ENCODE data around the gene CBARP.

CBARP gene

GRCh38 chr19:1274081-1274851 lies 36.5 kb upstream of the CBARP start:
- H3K36me3 ChIP-seq (ENCODE audit: control insufficient read depth in 2 of 2, insufficient read depth in 2 of 2, low read length in 2 of 2), result peaks cover 38 to 39% of the 10 kb centered on the region in 2 donors
- H3K4me3 ChIP-seq (ENCODE audit: low read length in 2 of 2), result peak overlapping the region; percentile 26 to 85
- peaks cover 66% of the 10 kb centered on the region for H3K4me1 ChIP-seq (ENCODE audit: control insufficient read depth, insufficient read depth, low read length)
- H3K9me3 ChIP-seq (ENCODE audit: control insufficient read depth in 2 of 2, low read length in 2 of 2), result no peaks in the 10 kb centered on the region
- H3K27me3 ChIP-seq (ENCODE audit: control insufficient read depth in 1 of 2, insufficient read depth in 2 of 2, low read length in 2 of 2), result no peaks in the 10 kb centered on the region
- H3K27ac ChIP-seq (ENCODE audit: low read length), result peak overlapping the region; percentile 87
- peak overlapping the region in 1 of 2 donors; percentile 34 for H3K9ac ChIP-seq (ENCODE audit: low read length in 2 of 2)

GRCh38 chr19:1273263-1274041 lies 35.6 kb upstream of the CBARP start:
- H3K4me3 ChIP-seq (ENCODE audit: low read length in 2 of 2), result peak overlapping the region in 1 of 2 donors; percentile 40
- H3K4me1 ChIP-seq (ENCODE audit: control insufficient read depth, insufficient read depth, low read length), result peaks cover 70% of the 10 kb centered on the region
- peaks cover 34 to 35% of the 10 kb centered on the region in 2 donors for H3K36me3 ChIP-seq (ENCODE audit: control insufficient read depth in 2 of 2, insufficient read depth in 2 of 2, low read length in 2 of 2)
- H3K9me3 ChIP-seq (ENCODE audit: control insufficient read depth in 2 of 2, low read length in 2 of 2), result no peaks in the 10 kb centered on the region
- no peaks in the 10 kb centered on the region for H3K27me3 ChIP-seq (ENCODE audit: control insufficient read depth in 1 of 2, insufficient read depth in 2 of 2, low read length in 2 of 2)
- peak overlapping the region; percentile 87 for H3K27ac ChIP-seq (ENCODE audit: low read length)
- H3K9ac ChIP-seq (ENCODE audit: low read length in 2 of 2), result no peak overlapping the region

GRCh38 chr19:1272423-1273262 lies 34.8 kb upstream of the CBARP start:
- Histone ChIP-seq H3K4me1 (ENCODE audit: control insufficient read depth, insufficient read depth, low read length) (peaks cover 78% of the 10 kb centered on the region), H3K9ac (ENCODE audit: low read length in 2 of 2) (peak overlapping the region; percentile 36 to 42), H3K36me3 (ENCODE audit: control insufficient read depth in 2 of 2, insufficient read depth in 2 of 2, low read length in 2 of 2) (peaks cover 34 to 35% of the 10 kb centered on the region in 2 donors), H3K4me3 (ENCODE audit: low read length in 2 of 2) (peak overlapping the region in 1 of 2 donors; percentile 90), H3K27me3 (ENCODE audit: control insufficient read depth in 1 of 2, insufficient read depth in 2 of 2, low read length in 2 of 2) (no peaks in the 10 kb centered on the region), H3K27ac (ENCODE audit: low read length) (peak overlapping the region; percentile 87), H3K9me3 (ENCODE audit: control insufficient read depth in 2 of 2, low read length in 2 of 2) (no peaks in the 10 kb centered on the region)

GRCh38 chr19:1271528-1272422 lies 34.0 kb upstream of the CBARP start:
- Histone ChIP-seq H3K27me3 (ENCODE audit: control insufficient read depth in 1 of 2, insufficient read depth in 2 of 2, low read length in 2 of 2) (no peaks in the 10 kb centered on the region), H3K36me3 (ENCODE audit: control insufficient read depth in 2 of 2, insufficient read depth in 2 of 2, low read length in 2 of 2) (peaks cover 34 to 35% of the 10 kb centered on the region in 2 donors), H3K4me1 (ENCODE audit: control insufficient read depth, insufficient read depth, low read length) (peaks cover 85% of the 10 kb centered on the region), H3K9me3 (ENCODE audit: control insufficient read depth in 2 of 2, low read length in 2 of 2) (no peaks in the 10 kb centered on the region), H3K4me3 (ENCODE audit: low read length in 2 of 2) (peak overlapping the region; percentile 90 to 99), H3K27ac (ENCODE audit: low read length) (peak overlapping the region; percentile 87), H3K9ac (ENCODE audit: low read length in 2 of 2) (peak overlapping the region; percentile 55 to 95)

- Histone ChIP-seq H3K9ac (ENCODE audit: low read length in 2 of 2) (peak overlapping the region; percentile 55 to 95), H3K36me3 (ENCODE audit: control insufficient read depth in 2 of 2, insufficient read depth in 2 of 2, low read length in 2 of 2) (peaks cover 34 to 35% of the 10 kb centered on the region in 2 donors), H3K9me3 (ENCODE audit: control insufficient read depth in 2 of 2, low read length in 2 of 2) (no peaks in the 10 kb centered on the region), H3K4me3 (ENCODE audit: low read length in 2 of 2) (peak overlapping the region; percentile 90 to 99), H3K27me3 (ENCODE audit: control insufficient read depth in 1 of 2, insufficient read depth in 2 of 2, low read length in 2 of 2) (no peaks in the 10 kb centered on the region), H3K4me1 (ENCODE audit: control insufficient read depth, insufficient read depth, low read length) (peaks cover 85% of the 10 kb centered on the region), H3K27ac (ENCODE audit: low read length) (peak overlapping the region; percentile 87)
Observed at GRCh38 chr19:1270854-1271527, 33.2 kb upstream of the CBARP start.

DNA sequence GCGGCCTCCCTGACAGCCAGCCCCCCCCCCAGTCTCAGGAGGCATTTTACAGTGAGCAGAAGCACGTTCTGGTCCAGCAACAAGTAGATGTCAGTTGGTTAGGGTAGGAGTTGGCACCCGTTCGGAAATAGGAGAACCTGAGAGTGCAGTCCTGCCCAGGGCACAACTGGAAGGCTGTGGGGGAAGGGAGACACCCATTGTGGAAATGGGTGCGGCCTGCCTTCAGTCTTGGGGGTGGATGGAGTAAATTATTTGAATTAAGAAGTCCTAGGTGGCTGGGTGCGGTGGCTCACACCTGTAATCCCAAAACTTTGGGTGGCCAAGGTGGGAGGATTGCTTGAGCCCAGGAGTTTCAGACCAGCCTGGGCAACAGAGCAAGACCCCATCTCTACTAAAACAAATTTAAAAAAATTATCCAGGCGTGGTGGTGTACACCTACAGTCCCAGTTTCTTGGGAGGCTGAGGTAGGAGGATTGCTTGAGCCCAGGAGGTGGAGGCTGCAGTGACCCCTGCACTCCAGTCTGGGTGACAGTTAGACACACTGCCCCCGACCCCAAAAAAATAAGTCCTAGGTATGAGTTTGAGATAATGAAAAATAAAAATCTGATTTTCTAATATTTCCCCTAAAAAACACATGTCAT lies 32.5 kb upstream of the CBARP start:
- Histone ChIP-seq H3K36me3 (ENCODE audit: control insufficient read depth in 2 of 2, insufficient read depth in 2 of 2, low read length in 2 of 2) (peaks cover 34 to 35% of the 10 kb centered on the region in 2 donors), H3K9me3 (ENCODE audit: control insufficient read depth in 2 of 2, low read length in 2 of 2) (no peaks in the 10 kb centered on the region), H3K27ac (ENCODE audit: low read length) (peak overlapping the region; percentile 87), H3K4me1 (ENCODE audit: control insufficient read depth, insufficient read depth, low read length) (peaks cover 89% of the 10 kb centered on the region), H3K4me3 (ENCODE audit: low read length in 2 of 2) (peak overlapping the region; percentile 90 to 99), H3K27me3 (ENCODE audit: control insufficient read depth in 1 of 2, insufficient read depth in 2 of 2, low read length in 2 of 2) (no peaks in the 10 kb centered on the region), H3K9ac (ENCODE audit: low read length in 2 of 2) (peak overlapping the region; percentile 86 to 95)

- peak overlapping the region; percentile 90 to 99 for H3K4me3 ChIP-seq (ENCODE audit: low read length in 2 of 2)
- peaks cover 89% of the 10 kb centered on the region for H3K4me1 ChIP-seq (ENCODE audit: control insufficient read depth, insufficient read depth, low read length)
- no peaks in the 10 kb centered on the region for H3K27me3 ChIP-seq (ENCODE audit: control insufficient read depth in 1 of 2, insufficient read depth in 2 of 2, low read length in 2 of 2)
- peak overlapping the region; percentile 87 for H3K27ac ChIP-seq (ENCODE audit: low read length)
- peak overlapping the region; percentile 86 to 95 for H3K9ac ChIP-seq (ENCODE audit: low read length in 2 of 2)
- H3K36me3 ChIP-seq (ENCODE audit: control insufficient read depth in 2 of 2, insufficient read depth in 2 of 2, low read length in 2 of 2), result peaks cover 33% of the 10 kb centered on the region in 2 donors
- no peaks in the 10 kb centered on the region for H3K9me3 ChIP-seq (ENCODE audit: control insufficient read depth in 2 of 2, low read length in 2 of 2)
Observed at GRCh38 chr19:1269478-1270212, 31.8 kb upstream of the CBARP start.

- Histone ChIP-seq H3K27ac (ENCODE audit: low read length) (peak within 1 kb of the TSS; percentile 87), H3K36me3 (ENCODE audit: control insufficient read depth in 2 of 2, insufficient read depth in 2 of 2, low read length in 2 of 2) (peaks cover 28 to 29% of the 10 kb centered on the region in 2 donors), H3K9ac (ENCODE audit: low read length in 2 of 2) (peak within 1 kb of the TSS; percentile 86 to 95), H3K4me1 (ENCODE audit: control insufficient read depth, insufficient read depth, low read length) (peaks cover 86% of the 10 kb centered on the region), H3K9me3 (ENCODE audit: control insufficient read depth in 2 of 2, low read length in 2 of 2) (no peaks in the 10 kb centered on the region), H3K27me3 (ENCODE audit: control insufficient read depth in 1 of 2, insufficient read depth in 2 of 2, low read length in 2 of 2) (no peaks in the 10 kb centered on the region), H3K4me3 (ENCODE audit: low read length in 2 of 2) (peak within 1 kb of the TSS; percentile 90 to 99)
Observed at GRCh38 chr19:1269065-1269477, 31.3 kb upstream of the CBARP start, which contains the start of gene CIRBP. CIRBP (plus strand) TSS chr19:1269332; CDS start chr19:1270934, 1,602 bp downstream.
